Breast epithelium (tissue), 3 donors: ENCODE results near the gene CAMTA1.

Source experiments
- CTCF ChIP-seq, 3 donors: fragments of 450-650 bp; IDR thresholded peaks; one replicate each; pipeline ENCODE4 v1.5.1; 2016 to 2017; ENCODE audit warnings: antibody characterized with exemption in 3 of 3, mild to moderate bottlenecking in 3 of 3, moderate library complexity in 3 of 3
- POLR2AphosphoS5 ChIP-seq, 3 donors: sonication (generic); formaldehyde crosslinking; IDR thresholded peaks; one replicate each; pipeline ENCODE4 v1.6.1; 2017; ENCODE audit warnings: antibody characterized with exemption in 3 of 3

- no peak for TF ChIP-seq CTCF (IDR thresholded peaks at IDR 0.05)
- TF ChIP-seq POLR2AphosphoS5 (IDR thresholded peaks at IDR 0.05) = no peak
These were observed 669.9 kb downstream of the CAMTA1 start for GRCh38 chr1:7454895-7455784.
